K562 (cell line): ENCODE measurements around the gene BLOC1S3. TPM values are rescaled to one million over a fixed set of nuclear protein-coding genes. Genes with fewer than 3 reads are reported as not detected.

Experiments used
- KAT2B ChIP-seq: IDR thresholded peaks from one replicate; pipeline ENCODE4 v1.6.1; 2012; ENCODE audit warnings: low read depth, mild to moderate bottlenecking, control low read depth, inconsistent platforms, low read length, moderate library complexity
- polyA plus RNA-seq, 8 experiments: library from polyadenylated mRNA; depleted of rRNA in 4 of 8; stranded (reverse) in 5 of 8; unstranded in 3 of 8; fragments of >200 nt; fragmentation: Nextera tagmentation in 2 of 8; fragmentation: Illumina TruSeq in 1 of 8; extraction: Ambion mirVana in 2 of 8; extraction: Trizol in 1 of 8; gene quantifications; 2 replicates each; pipeline versions ENCODE4 v1.2.1 to v1.2.3, GENCODE V29; 2011 to 2014; ENCODE audit warnings: inconsistent platforms in 1 of 8, missing spikeins in 1 of 8
- total RNA-seq, 7 experiments: library from RNA; depleted of rRNA in 6 of 7; stranded (reverse); fragments of >200 nt in 6 of 7; fragmentation: Illumina TruSeq in 2 of 7; extraction: Trizol in 2 of 7; gene quantifications; 2 replicates each; pipeline versions ENCODE4 v1.2.1 to v1.2.3, GENCODE V29; 2011 to 2021; ENCODE audit warnings: low replicate concordance in 1 of 7
- TF ChIP-seq, protein P1 (sequence below): sonication (generic); formaldehyde crosslinking; IDR thresholded peaks from 2 replicates; pipeline ENCODE4 v1.8.1; 2023; ENCODE audit warnings: missing genetic modification reagents, mild to moderate bottlenecking, borderline replicate concordance
- TF ChIP-seq, protein P2 (sequence below): sonication (generic); formaldehyde crosslinking; IDR thresholded peaks from 2 replicates; pipeline ENCODE4 v1.8.0; 2023; ENCODE audit warnings: mild to moderate bottlenecking, missing genetic modification reagents

BLOC1S3 gene
- total and polyA plus RNA-seq, 9 of the 15 experiments (the other 6 are each of a cell fraction or from before 2014, with no cell fraction given), result 3.9 to 20.2 (median 10.4) TPM

DNA sequence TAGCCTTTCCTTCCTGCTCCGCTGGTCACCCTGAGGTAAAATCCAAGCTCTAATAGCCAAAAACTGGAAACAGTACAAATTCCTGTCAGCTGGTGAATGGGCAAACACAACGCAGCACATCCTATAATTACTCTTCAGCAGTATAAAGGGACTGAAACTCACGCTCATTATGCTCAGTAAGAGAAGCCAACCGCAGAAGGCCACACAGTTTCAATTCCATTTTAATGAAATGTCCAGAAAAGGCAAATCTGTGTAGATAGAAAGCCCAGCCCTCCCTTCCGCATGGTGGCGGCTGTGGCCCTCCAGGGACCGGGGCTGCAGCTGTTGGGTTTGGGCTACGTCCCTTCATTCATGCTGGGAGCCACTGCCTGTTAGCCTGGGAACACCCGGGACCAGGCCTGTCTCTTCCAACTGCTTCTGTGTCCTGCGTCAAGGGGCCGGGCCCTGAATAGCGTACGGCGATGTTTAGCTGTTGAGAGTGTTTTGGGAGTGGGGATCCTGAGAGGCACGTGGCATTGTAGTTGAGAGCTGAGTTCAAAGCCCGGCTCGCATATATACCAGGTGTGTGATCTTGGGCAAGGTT is 41.3 kb upstream of the BLOC1S3 start (continued):
- TF ChIP-seq, protein P1, sequence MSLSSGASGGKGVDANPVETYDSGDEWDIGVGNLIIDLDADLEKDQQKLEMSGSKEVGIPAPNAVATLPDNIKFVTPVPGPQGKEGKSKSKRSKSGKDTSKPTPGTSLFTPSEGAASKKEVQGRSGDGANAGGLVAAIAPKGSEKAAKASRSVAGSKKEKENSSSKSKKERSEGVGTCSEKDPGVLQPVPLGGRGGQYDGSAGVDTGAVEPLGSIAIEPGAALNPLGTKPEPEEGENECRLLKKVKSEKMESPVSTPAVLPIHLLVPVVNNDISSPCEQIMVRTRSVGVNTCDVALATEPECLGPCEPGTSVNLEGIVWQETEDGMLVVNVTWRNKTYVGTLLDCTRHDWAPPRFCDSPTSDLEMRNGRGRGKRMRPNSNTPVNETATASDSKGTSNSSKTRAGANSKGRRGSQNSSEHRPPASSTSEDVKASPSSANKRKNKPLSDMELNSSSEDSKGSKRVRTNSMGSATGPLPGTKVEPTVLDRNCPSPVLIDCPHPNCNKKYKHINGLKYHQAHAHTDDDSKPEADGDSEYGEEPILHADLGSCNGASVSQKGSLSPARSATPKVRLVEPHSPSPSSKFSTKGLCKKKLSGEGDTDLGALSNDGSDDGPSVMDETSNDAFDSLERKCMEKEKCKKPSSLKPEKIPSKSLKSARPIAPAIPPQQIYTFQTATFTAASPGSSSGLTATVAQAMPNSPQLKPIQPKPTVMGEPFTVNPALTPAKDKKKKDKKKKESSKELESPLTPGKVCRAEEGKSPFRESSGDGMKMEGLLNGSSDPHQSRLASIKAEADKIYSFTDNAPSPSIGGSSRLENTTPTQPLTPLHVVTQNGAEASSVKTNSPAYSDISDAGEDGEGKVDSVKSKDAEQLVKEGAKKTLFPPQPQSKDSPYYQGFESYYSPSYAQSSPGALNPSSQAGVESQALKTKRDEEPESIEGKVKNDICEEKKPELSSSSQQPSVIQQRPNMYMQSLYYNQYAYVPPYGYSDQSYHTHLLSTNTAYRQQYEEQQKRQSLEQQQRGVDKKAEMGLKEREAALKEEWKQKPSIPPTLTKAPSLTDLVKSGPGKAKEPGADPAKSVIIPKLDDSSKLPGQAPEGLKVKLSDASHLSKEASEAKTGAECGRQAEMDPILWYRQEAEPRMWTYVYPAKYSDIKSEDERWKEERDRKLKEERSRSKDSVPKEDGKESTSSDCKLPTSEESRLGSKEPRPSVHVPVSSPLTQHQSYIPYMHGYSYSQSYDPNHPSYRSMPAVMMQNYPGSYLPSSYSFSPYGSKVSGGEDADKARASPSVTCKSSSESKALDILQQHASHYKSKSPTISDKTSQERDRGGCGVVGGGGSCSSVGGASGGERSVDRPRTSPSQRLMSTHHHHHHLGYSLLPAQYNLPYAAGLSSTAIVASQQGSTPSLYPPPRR (CRISPR knock-in tag), result no peak
- TF ChIP-seq, protein P2, sequence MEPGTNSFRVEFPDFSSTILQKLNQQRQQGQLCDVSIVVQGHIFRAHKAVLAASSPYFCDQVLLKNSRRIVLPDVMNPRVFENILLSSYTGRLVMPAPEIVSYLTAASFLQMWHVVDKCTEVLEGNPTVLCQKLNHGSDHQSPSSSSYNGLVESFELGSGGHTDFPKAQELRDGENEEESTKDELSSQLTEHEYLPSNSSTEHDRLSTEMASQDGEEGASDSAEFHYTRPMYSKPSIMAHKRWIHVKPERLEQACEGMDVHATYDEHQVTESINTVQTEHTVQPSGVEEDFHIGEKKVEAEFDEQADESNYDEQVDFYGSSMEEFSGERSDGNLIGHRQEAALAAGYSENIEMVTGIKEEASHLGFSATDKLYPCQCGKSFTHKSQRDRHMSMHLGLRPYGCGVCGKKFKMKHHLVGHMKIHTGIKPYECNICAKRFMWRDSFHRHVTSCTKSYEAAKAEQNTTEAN (CRISPR knock-in tag), result no peak
- TF ChIP-seq KAT2B, result no peak
